KG1 (cell line): ENCODE data around the gene TYW1.
A peak's percentile ranks its signal among the peaks of the same experiment; 100 is the strongest.
"Not testable (repeated sequence)": the region's sequence is repeated elsewhere in the genome, so short reads cannot be mapped to it uniquely, and the experiment has no call there.

Experiments
- DNase-seq: peaks from one replicate; lab custom pipeline; 2025; lab: John Stamatoyannopoulos, UW

Gene TYW1

GRCh38 chr7:66996444-66997191 lies at the start of gene TYW1:
Gene TYW1, plus strand, starts transcription at chr7:66996833. Its CDS starts 146 bp downstream, at chr7:66996979.
- DNase-seq = peak; percentile 96

- DNase-seq = no peak
These were observed 48.0 kb upstream of the TYW1 start for GRCh38 chr7:66948480-66949109.

- no peak for DNase-seq
These were observed 46.3 kb upstream of the TYW1 start for GRCh38 chr7:66950311-66950710.

- no peak for DNase-seq
These were observed 45.9 kb upstream of the TYW1 start for GRCh38 chr7:66950763-66951162.

GRCh38 chr7:66952343-66953043 lies 44.1 kb upstream of the TYW1 start:
- no peak for DNase-seq

- no peak for DNase-seq
These were observed 43.6 kb upstream of the TYW1 start for GRCh38 chr7:66953044-66953427.

GRCh38 chr7:66957595-66958290 lies 38.9 kb upstream of the TYW1 start:
- no peak for DNase-seq

GRCh38 chr7:66958538-66959350 lies 37.9 kb upstream of the TYW1 start:
- no peak for DNase-seq

- no peak for DNase-seq
These were observed 36.4 kb upstream of the TYW1 start for GRCh38 chr7:66960192-66960591.

- DNase-seq = no peak
These were observed 35.5 kb upstream of the TYW1 start for GRCh38 chr7:66961096-66961495.

GRCh38 chr7:66964411-66964810 lies 32.2 kb upstream of the TYW1 start:
- no peak for DNase-seq

- no peak for DNase-seq
These were observed 29.6 kb upstream of the TYW1 start for GRCh38 chr7:66967029-66967428.

GRCh38 chr7:66969001-66969400 lies 27.6 kb upstream of the TYW1 start:
- DNase-seq = not testable (repeated sequence)

- DNase-seq = no peak
These were observed 26.3 kb upstream of the TYW1 start for GRCh38 chr7:66970310-66970709.

GRCh38 chr7:66974986-66975590 lies 21.5 kb upstream of the TYW1 start:
- DNase-seq = no peak

GRCh38 chr7:66978312-66978711 lies 18.3 kb upstream of the TYW1 start:
- not testable (repeated sequence) for DNase-seq

- not testable (repeated sequence) for DNase-seq
These were observed 17.6 kb upstream of the TYW1 start for GRCh38 chr7:66979013-66979412.

GRCh38 chr7:66980336-66980735 lies 16.3 kb upstream of the TYW1 start:
- DNase-seq = not testable (repeated sequence)

GRCh38 chr7:66989552-66989951 lies 7.1 kb upstream of the TYW1 start:
- not testable (repeated sequence) for DNase-seq

- not testable (repeated sequence) for DNase-seq
These were observed 2.6 kb upstream of the TYW1 start for GRCh38 chr7:66994051-66994450.

GRCh38 chr7:66994691-66995049 lies 2.0 kb upstream of the TYW1 start:
- not testable (repeated sequence) for DNase-seq
